ENCODE data around the gene SLC25A24.

GRCh38 chr1:108199201-108199691, 897 bp downstream of the SLC25A24 start:
- TF ChIP-seq CTCF (IDR thresholded peaks at IDR 0.05) = no peak
- no peak for TF ChIP-seq POLR2A (IDR thresholded peaks at IDR 0.05)

Measured in right lobe of liver (tissue), 4 donors.